ENCODE results near the gene WWP2.
"Not testable (repeated sequence)": the region's sequence is repeated elsewhere in the genome, so short reads cannot be mapped to it uniquely, and the experiment has no call there.

DNA sequence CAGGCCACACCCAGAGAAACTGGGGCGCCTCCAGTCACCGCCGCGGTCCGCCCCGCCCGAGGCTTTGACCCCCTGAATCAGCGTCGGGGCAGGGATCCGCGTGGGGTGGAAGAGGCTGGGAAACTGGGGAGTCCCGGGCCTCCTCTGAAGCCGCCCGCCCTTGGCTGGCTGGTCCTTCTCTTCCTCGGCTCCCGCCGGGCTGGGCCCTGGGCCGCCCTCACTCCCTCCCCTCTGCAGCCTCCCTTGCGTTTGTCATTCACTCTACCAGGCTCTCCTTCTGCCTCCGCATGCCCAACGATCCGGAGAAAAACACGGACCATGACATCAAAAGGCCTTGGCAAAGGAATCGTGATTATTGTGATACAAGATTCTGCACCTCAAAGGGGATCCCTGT is 203.5 kb downstream of the WWP2 start:
- TF ChIP-seq, protein P1, sequence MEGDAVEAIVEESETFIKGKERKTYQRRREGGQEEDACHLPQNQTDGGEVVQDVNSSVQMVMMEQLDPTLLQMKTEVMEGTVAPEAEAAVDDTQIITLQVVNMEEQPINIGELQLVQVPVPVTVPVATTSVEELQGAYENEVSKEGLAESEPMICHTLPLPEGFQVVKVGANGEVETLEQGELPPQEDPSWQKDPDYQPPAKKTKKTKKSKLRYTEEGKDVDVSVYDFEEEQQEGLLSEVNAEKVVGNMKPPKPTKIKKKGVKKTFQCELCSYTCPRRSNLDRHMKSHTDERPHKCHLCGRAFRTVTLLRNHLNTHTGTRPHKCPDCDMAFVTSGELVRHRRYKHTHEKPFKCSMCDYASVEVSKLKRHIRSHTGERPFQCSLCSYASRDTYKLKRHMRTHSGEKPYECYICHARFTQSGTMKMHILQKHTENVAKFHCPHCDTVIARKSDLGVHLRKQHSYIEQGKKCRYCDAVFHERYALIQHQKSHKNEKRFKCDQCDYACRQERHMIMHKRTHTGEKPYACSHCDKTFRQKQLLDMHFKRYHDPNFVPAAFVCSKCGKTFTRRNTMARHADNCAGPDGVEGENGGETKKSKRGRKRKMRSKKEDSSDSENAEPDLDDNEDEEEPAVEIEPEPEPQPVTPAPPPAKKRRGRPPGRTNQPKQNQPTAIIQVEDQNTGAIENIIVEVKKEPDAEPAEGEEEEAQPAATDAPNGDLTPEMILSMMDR (IDR thresholded peaks at IDR 0.05; ENCODE audit: low read length) = not testable (repeated sequence)
- TF ChIP-seq EZH2 (optimal IDR thresholded peaks at IDR 0.05; ENCODE audit: low read depth, low read length) = not testable (repeated sequence)

Data from MM.1S (cell line).